H9 (cell line): ENCODE data around the gene SPINK1. TPM values are rescaled to one million over a fixed set of nuclear protein-coding genes. Genes with fewer than 3 reads are reported as not detected.

Experiments
- DNase-seq: peaks from one replicate; pipeline ENCODE4 v3.0.0-alpha.2; 2017
- H2AFZ ChIP-seq: one replicate; pipeline ENCODE4 v1.6.1; 2013; ENCODE audit warnings: mild to moderate bottlenecking, low read length, control low read depth, moderate library complexity
- H2AK5ac ChIP-seq: 2 replicates; pipeline ENCODE4 v1.6.1; 2013; ENCODE audit warnings: low read length, control low read depth, mixed read lengths; ENCODE audit not compliant: insufficient read length
- H2BK120ac ChIP-seq: one replicate; pipeline ENCODE4 v1.6.1; 2013; ENCODE audit warnings: low read depth, mild to moderate bottlenecking, low read length, control low read depth, inconsistent platforms; ENCODE audit not compliant: poor library complexity, severe bottlenecking
- H2BK12ac ChIP-seq: 2 replicates; pipeline ENCODE4 v1.6.1; 2013; ENCODE audit warnings: low read length, control low read depth, mixed read lengths, low read depth; ENCODE audit not compliant: insufficient read length
- H2BK15ac ChIP-seq: 2 replicates; pipeline ENCODE4 v1.6.1; 2013; ENCODE audit warnings: low read depth, low read length, control low read depth
- H2BK20ac ChIP-seq: one replicate; pipeline ENCODE4 v1.6.1; 2013; ENCODE audit warnings: low read depth, mild to moderate bottlenecking, low read length, control low read depth, inconsistent platforms; ENCODE audit not compliant: poor library complexity, severe bottlenecking
- H2BK5ac ChIP-seq: 2 replicates; pipeline ENCODE4 v1.6.1; 2013; ENCODE audit warnings: low read length, control low read depth, mixed read lengths; ENCODE audit not compliant: insufficient read length
- H3K14ac ChIP-seq: 2 replicates; pipeline ENCODE4 v1.6.1; 2013; ENCODE audit warnings: low read length, control low read depth; ENCODE audit not compliant: insufficient read depth
- H3K18ac ChIP-seq: 2 replicates; pipeline ENCODE4 v1.6.1; 2013; ENCODE audit warnings: low read depth, mild to moderate bottlenecking, mixed read lengths, low read length, control low read depth; ENCODE audit not compliant: insufficient read length
- H3K23ac ChIP-seq: 2 replicates; pipeline ENCODE4 v1.6.1; 2013; ENCODE audit warnings: low read length, control low read depth, mixed read lengths, low read depth; ENCODE audit not compliant: insufficient read length
- H3K23me2 ChIP-seq: 2 replicates; pipeline ENCODE4 v1.6.1; 2013; ENCODE audit warnings: low read depth, mild to moderate bottlenecking, mixed read lengths, low read length, control low read depth; ENCODE audit not compliant: insufficient read length, poor library complexity, severe bottlenecking
- H3K27ac ChIP-seq: 2 replicates; pipeline ENCODE4 v1.5.1; 2013; ENCODE audit warnings: low read length, control low read depth, mixed read lengths, low read depth; ENCODE audit not compliant: insufficient read length
- H3K27me3 ChIP-seq: 2 replicates; pipeline ENCODE4 v1.6.1; 2013; ENCODE audit warnings: low read length, control low read depth, inconsistent platforms; ENCODE audit not compliant: insufficient read depth
- H3K4ac ChIP-seq: 2 replicates; pipeline ENCODE4 v1.6.1; 2013; ENCODE audit warnings: low read depth, mild to moderate bottlenecking, control low read depth, inconsistent platforms, low read length, moderate library complexity
- H3K4me1 ChIP-seq: 2 replicates; pipeline ENCODE4 v1.6.1; 2013; ENCODE audit warnings: low read length, control low read depth, inconsistent platforms; ENCODE audit not compliant: insufficient read depth
- H3K4me2 ChIP-seq: 2 replicates; pipeline ENCODE4 v1.6.1; 2013; ENCODE audit warnings: low read length, control low read depth, mixed read lengths; ENCODE audit not compliant: insufficient read length, insufficient read depth
- H3K56ac ChIP-seq: 2 replicates; pipeline ENCODE4 v1.6.1; 2013; ENCODE audit warnings: low read depth, mild to moderate bottlenecking, mixed read lengths, low read length, control low read depth; ENCODE audit not compliant: insufficient read length
- H3K79me1 ChIP-seq: 2 replicates; pipeline ENCODE4 v1.6.1; 2013; ENCODE audit warnings: low read depth, mild to moderate bottlenecking, moderate library complexity, low read length, control low read depth, inconsistent platforms; ENCODE audit not compliant: insufficient read depth, poor library complexity, severe bottlenecking
- H3K79me2 ChIP-seq: 2 replicates; pipeline ENCODE4 v1.6.1; 2013; ENCODE audit warnings: low read length, control low read depth, inconsistent platforms; ENCODE audit not compliant: insufficient read depth
- H3K9ac ChIP-seq: 2 replicates; pipeline ENCODE4 v1.6.1; 2013; ENCODE audit warnings: low read length, control low read depth, mixed read lengths; ENCODE audit not compliant: insufficient read length; ENCODE audit errors: extremely low read depth
- H3K9me3 ChIP-seq: one replicate; pipeline ENCODE4 v1.6.1; 2013; ENCODE audit warnings: low read depth, low read length, inconsistent platforms; ENCODE audit not compliant: control insufficient read depth
- H3T11ph ChIP-seq: one replicate; pipeline ENCODE4 v1.6.1; 2013; ENCODE audit warnings: mild to moderate bottlenecking, low read length, control low read depth, inconsistent platforms
- H4K20me1 ChIP-seq: one replicate; pipeline ENCODE4 v1.6.1; 2013; ENCODE audit not compliant: control insufficient read depth, insufficient read length, insufficient read depth
- H4K5ac ChIP-seq: 2 replicates; pipeline ENCODE4 v1.6.1; 2013; ENCODE audit warnings: low read depth, mild to moderate bottlenecking, mixed read lengths, low read length, control low read depth; ENCODE audit not compliant: insufficient read length
- H4K8ac ChIP-seq: replicated peaks from 2 replicates; pipeline ENCODE4 v1.6.1; 2013; ENCODE audit warnings: low read length, control low read depth, mixed read lengths, low read depth; ENCODE audit not compliant: insufficient read length
- H4K91ac ChIP-seq: 2 replicates; pipeline ENCODE4 v1.6.1; 2013; ENCODE audit warnings: low read depth, mild to moderate bottlenecking, moderate library complexity, mixed read lengths, low read length, control low read depth; ENCODE audit not compliant: insufficient read length
- H3K27ac Mint-ChIP-seq, 3 experiments: 2 replicates in 2 of 3; 3 replicates in 1 of 3; pipeline ENCODE4 v1.8.0; 2020 to 2021; ENCODE audit warnings: mixed read lengths in 3 of 3, mild to moderate bottlenecking in 1 of 3, moderate library complexity in 1 of 3
- H3K27me3 Mint-ChIP-seq: 2 replicates; pipeline ENCODE4 v1.8.0; 2021; ENCODE audit warnings: low read depth, mild to moderate bottlenecking, moderate library complexity, mixed read lengths
- H3K36me3 Mint-ChIP-seq, 3 experiments: 2 replicates in 2 of 3; 3 replicates in 1 of 3; pipeline ENCODE4 v1.8.0; 2020 to 2021; ENCODE audit warnings: low read depth in 3 of 3, mixed read lengths in 3 of 3; ENCODE audit not compliant: insufficient read depth in 1 of 3
- H3K4me1 Mint-ChIP-seq, 2 experiments: 2 replicates each; pipeline ENCODE4 v1.8.0; 2020; ENCODE audit warnings: mixed read lengths in 2 of 2
- H3K4me3 Mint-ChIP-seq, 2 experiments: 2 replicates in 1 of 2; 3 replicates in 1 of 2; pipeline ENCODE4 v1.8.0; 2020 to 2021; ENCODE audit warnings: mild to moderate bottlenecking in 2 of 2, mixed read lengths in 2 of 2, moderate library complexity in 1 of 2
- H3K9me3 Mint-ChIP-seq, 2 experiments: 2 replicates in 1 of 2; 3 replicates in 1 of 2; pipeline ENCODE4 v1.8.0; 2020; ENCODE audit warnings: mild to moderate bottlenecking in 2 of 2, mixed read lengths in 2 of 2, moderate library complexity in 1 of 2
- WGBS: extraction: QIAGEN DNeasy Blood & Tissue Kit; methylation state at CpG from one replicate; pipeline ENCODE4 v1.1.7; 2013; ENCODE audit warnings: missing lambda C conversion rate, low lambda C conversion rate, mixed read lengths; ENCODE audit not compliant: insufficient read length; ENCODE audit errors: extremely low coverage; 5-methylcytosine and 5-hydroxymethylcytosine counted together
- total RNA-seq: library from RNA; stranded (reverse); gene quantifications from 2 replicates; pipeline ENCODE4 v1.2.1, GENCODE V29; 2021
- TF ChIP-seq, protein P1 (sequence below): fragments of 200-600 bp; sonication (generic); conservative IDR thresholded peaks from 3 replicates; pipeline ENCODE4 v1.8.0; 2021; ENCODE audit warnings: antibody characterized with exemption, mild to moderate bottlenecking

The SPINK1 gene
- total RNA-seq, 1 experiment from 2014 or later: 3.1 TPM

DNA sequence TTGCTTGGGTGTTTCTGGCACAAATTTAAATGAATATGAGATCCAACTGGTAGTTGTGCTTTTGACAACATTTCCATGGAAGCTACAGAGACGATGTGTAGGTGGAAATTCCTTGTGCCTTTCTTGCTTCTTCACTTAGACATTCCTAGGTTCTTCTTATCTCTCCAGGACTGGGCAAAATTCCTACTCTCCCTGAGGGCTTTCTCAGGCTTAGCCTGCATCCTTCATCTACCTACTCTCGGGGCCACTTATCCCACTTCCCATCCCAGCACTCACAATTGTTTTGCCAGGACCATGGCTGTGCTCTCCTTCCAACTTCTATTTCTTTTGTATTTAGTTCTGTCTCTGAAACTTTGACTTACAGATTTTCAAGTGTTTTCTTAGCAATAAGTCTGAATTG lies 17.8 kb upstream of the SPINK1 start:
- Histone ChIP-seq H3K4me1 (no peaks in the 10 kb centered on the region), H4K20me1 (no peaks in the 10 kb centered on the region), H3K9ac (no peak overlapping the region), H2AK5ac (no peak overlapping the region), H3K4ac (no peak overlapping the region), H2AFZ (no peak overlapping the region), H3K18ac (no peak overlapping the region), H4K8ac (no peak overlapping the region), H2BK12ac (no peak overlapping the region), H3K4me2 (no peak overlapping the region), H4K91ac (no peak overlapping the region), H3K23ac (no peak overlapping the region), H3T11ph (no peak overlapping the region), H2BK20ac (no peak overlapping the region), H2BK5ac (no peak overlapping the region), H3K14ac (no peak overlapping the region), H3K27ac (no peak overlapping the region), H3K27me3 (no peaks in the 10 kb centered on the region), H3K23me2 (no peaks in the 10 kb centered on the region), H3K79me1 (no peaks in the 10 kb centered on the region), H2BK120ac (no peak overlapping the region), H4K5ac (no peak overlapping the region), H3K56ac (no peak overlapping the region), H3K9me3 (no peaks in the 10 kb centered on the region), H2BK15ac (no peak overlapping the region), H3K79me2 (no peaks in the 10 kb centered on the region)
- no CpG with 5 or more reads among the region's 2 CpGs for WGBS
- H3K4me1 Mint-ChIP-seq: peaks cover 0 to 7% of the 10 kb centered on the region in 2 experiments; a peak in 3 of 4 replicates
- TF ChIP-seq, protein P1, sequence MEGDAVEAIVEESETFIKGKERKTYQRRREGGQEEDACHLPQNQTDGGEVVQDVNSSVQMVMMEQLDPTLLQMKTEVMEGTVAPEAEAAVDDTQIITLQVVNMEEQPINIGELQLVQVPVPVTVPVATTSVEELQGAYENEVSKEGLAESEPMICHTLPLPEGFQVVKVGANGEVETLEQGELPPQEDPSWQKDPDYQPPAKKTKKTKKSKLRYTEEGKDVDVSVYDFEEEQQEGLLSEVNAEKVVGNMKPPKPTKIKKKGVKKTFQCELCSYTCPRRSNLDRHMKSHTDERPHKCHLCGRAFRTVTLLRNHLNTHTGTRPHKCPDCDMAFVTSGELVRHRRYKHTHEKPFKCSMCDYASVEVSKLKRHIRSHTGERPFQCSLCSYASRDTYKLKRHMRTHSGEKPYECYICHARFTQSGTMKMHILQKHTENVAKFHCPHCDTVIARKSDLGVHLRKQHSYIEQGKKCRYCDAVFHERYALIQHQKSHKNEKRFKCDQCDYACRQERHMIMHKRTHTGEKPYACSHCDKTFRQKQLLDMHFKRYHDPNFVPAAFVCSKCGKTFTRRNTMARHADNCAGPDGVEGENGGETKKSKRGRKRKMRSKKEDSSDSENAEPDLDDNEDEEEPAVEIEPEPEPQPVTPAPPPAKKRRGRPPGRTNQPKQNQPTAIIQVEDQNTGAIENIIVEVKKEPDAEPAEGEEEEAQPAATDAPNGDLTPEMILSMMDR: no peak
- H3K9me3 Mint-ChIP-seq: no peaks in the 10 kb centered on the region
- H3K36me3 Mint-ChIP-seq: no peaks in the 10 kb centered on the region; a peak in 1 of 7 replicates
- H3K4me3 Mint-ChIP-seq: no peak overlapping the region
- DNase-seq: no peak
- H3K27ac Mint-ChIP-seq: no peak overlapping the region
- peaks cover 13% of the 10 kb centered on the region for H3K27me3 Mint-ChIP-seq
